T47D (cell line): ENCODE measurements around the gene TMEM131L.

Source experiments
- DNase-seq, 2 experiments: peaks; one replicate each; pipeline versions ENCODE4 v3.0.0 to v3.0.0-alpha.2; 2011 to 2012; ENCODE audit warnings: low read depth in 1 of 2, low spot score in 1 of 2
- JUND ChIP-seq: IDR thresholded peaks from 2 replicates; pipeline ENCODE4 v1.6.1; 2012; ENCODE audit warnings: low read depth
- in situ Hi-C: cut with HindIII; loops from 2 replicates; pipeline ENCODE4 v1.10.0; 2016; ENCODE audit warnings: low sequenced_read_pairs, low pct_unique_long_range_greater_than_20kb

Gene TMEM131L

GRCh38 chr4:153528705-153529485, 62.7 kb downstream of the TMEM131L start:
- TF ChIP-seq JUND = no peak
- in situ Hi-C loops = no loop called here
- DNase-seq = no peak

GRCh38 chr4:153529646-153530045, 63.5 kb downstream of the TMEM131L start:
- TF ChIP-seq JUND = no peak
- no peak for DNase-seq
- in situ Hi-C loops = no loop called here

DNA sequence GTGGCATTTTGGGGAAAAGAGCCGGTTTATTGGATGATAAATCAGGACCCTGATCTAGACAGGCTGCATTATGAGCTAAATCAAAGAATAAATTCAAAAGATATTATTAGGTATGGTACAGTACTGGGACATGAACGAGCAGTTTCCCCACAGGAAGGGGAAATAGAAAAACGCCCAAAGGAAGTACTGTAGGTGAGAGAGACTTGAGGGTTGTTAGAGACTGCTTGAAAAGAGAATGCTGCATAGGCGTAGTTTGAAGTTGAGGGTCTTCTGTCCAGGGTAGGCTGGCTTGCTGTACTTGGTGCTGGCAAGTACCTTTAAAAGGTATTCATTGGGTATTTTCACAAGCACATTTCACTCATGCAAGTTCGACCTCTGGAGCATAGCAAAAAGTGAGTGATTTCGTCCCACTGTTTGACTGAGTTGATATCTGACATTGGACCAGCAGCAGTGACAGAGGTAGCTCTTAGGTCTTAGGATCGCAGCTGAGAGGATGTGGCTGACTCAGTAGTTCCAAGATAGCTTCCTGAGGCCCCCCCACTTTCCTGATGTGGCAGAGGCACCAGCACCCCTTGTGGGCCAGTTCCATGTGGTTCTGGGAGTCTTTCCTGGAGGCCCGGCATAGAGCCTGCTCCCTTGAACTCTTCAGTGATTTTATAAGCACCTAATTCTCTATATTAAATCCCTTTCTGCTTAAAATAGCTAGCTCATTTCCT, 64.3 kb downstream of the TMEM131L start:
- in situ Hi-C loops = no loop called here
- no peak for TF ChIP-seq JUND
- no peak for DNase-seq

DNA sequence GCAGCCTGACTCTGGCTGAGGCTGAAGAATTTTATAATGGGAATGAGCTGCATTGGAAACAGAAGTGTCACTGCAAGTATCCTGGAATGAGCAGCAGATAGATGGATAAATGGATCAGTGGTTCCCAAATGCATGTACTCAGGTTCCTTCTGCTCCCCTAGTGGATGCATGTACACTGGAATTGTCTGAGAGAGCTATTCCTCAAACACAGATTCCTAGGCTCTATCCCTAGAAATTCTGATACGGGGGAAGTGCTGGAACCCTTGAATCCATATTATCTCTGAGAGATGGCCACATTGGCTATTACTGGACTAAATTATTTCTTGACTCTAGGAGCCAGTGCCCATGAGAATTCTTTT, 64.8 kb downstream of the TMEM131L start:
- DNase-seq = no peak
- in situ Hi-C loops = no loop called here
- no peak for TF ChIP-seq JUND

DNA sequence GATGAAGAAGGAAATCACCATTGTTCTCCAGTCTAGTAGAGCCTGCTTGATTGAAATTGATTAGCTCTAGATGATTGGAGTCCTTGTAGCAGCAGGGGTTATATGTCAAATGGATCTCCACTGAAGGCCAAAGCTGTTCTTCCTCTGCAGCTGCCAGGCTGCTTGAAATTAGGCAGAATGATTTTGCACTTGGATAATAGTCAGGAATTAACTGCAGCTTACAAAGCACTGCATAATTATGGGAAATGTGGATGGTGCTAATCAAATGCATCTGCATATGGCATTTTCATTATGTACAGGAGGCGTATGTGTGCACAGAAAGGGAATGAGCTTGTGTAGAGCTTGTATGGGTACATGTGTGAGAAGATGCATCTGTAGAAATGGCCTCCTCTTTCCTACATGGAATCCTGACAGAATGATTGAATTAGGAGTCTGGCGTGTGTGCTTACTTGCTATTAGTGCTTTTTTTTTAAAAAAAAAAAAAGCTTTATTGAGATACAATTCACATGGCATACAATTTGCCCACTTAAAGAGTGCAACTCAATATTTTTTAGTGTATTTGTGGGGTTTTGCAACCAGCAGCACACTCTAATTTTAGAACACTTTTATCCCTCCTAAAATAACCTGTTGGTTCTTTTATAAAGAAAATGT, 65.9 kb downstream of the TMEM131L start:
- TF ChIP-seq JUND = no peak
- in situ Hi-C loops = no loop called here
- DNase-seq = no peak

DNA sequence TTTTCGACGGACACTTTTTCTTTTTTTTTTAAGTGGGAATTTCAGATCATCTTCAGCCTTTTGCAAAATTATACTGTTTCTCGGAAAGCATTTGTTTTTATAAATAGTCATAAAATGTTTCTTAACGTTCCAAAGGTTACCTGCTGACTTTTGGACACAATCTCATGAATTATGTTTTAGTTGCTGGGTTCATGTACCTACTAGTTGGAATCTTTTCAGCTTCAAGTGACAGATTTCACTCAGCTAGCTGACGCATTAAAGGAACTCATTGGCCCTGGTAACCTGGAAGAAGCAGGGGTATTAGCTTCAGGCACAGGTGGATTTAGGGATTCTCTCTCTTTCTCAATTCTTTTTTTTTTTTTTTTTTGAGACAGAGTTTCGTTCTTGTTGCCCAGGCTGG, 66.5 kb downstream of the TMEM131L start:
- in situ Hi-C loops = no loop called here
- no peak for TF ChIP-seq JUND
- no peak for DNase-seq

- in situ Hi-C loops = no loop called here
- TF ChIP-seq JUND = no peak
- DNase-seq = no peak
These were observed 67.2 kb downstream of the TMEM131L start for GRCh38 chr4:153533387-153533786.

GRCh38 chr4:153534792-153535629, 68.9 kb downstream of the TMEM131L start:
- in situ Hi-C loops = no loop called here
- no peak for TF ChIP-seq JUND
- no peak for DNase-seq

DNA sequence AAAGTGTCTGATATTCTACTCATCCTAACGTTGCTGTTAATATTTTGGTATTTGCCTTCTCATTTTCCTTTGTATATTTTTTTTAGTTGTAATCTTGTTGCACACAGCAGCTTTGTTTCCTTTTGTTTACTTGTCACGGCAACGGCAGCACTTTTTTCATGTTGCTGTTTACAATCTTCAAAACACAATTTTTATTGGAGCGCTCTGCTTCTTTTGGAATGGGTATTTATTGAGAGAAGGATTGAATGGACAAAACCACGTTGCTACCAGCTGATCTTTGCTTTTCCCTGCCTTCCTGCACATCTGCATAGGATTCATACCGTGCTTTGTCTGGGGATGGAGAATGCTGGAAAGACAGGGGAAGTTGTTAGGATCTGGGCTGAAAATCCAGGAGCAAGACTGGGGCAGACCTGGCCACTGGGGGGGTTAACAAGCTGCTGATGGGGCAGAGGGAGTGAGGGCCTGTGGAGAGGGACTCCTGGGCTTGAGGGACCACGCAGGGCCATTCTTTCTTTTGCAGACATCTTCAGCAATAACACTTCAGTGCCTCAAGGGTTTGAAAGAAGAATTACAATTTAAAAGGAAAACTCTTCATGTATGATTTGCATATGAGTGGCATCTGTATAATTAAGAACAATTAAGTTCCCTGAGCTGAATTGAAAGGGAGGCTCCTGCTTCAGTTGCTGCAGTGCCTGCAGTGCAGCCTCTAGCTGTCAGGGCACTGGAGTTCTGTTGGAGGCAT, 69.8 kb downstream of the TMEM131L start:
- TF ChIP-seq JUND = no peak

GRCh38 chr4:153537493-153537960, 71.4 kb downstream of the TMEM131L start:
- no peak for TF ChIP-seq JUND
- DNase-seq = no peak
- in situ Hi-C loops = no loop called here

More for the DNA sequence above, 69.8 kb downstream of the TMEM131L start:
- in situ Hi-C loops = no loop called here
- DNase-seq = no peak

DNA sequence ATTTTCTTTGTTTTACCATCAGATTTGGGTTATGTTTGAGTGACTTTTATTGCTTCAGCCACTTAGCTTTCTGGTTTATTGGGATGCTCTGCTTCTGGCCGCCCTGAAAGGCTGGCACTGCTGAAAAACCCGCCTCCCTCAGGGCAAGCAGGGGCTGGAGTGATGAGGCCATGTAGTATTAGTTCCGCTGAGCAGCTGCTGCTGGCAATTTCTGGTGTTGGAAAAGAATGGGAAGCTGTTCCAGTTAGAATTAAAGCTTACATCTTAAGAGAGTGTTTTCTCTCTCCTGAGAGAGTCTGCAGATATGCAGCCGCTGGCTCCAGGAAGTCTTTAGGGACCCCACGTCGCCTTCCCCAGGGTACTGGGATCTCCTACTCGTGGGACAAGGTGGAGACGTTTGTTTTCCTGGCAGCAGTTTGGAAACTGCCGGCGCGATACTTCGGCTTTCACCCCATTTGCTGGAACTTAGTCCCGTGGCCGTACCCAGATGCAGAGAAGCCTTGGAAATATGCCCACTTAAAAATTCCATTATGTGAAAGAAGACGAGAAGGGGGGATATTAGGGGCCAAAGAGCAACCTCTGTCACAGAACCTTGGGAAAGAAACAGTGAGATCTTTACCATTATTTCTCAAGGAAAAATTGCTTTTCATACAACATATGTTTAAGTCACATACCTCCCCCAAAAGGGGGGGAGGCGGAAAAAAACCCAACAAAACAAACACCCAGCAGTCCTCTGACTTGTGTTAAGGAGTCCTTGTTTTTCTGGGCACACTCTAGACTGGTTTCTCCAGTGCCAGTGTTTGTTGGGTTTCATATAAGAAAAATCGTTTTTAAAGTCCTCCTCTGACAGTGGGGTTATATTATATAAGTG, 72.6 kb downstream of the TMEM131L start:
- DNase-seq = peak in 1 of 2 experiments; percentile 34
- no peak for TF ChIP-seq JUND
- in situ Hi-C loops = no loop called here
